T-helper 17 cell (primary cell): Measurements from ENCODE around the gene TMEM164. TPM values are rescaled to one million over a fixed set of nuclear protein-coding genes. Genes with fewer than 3 reads are reported as not detected.
A peak's percentile ranks its signal among the peaks of the same experiment; 100 is the strongest.
"Not testable (repeated sequence)": the region's sequence is repeated elsewhere in the genome, so short reads cannot be mapped to it uniquely, and the experiment has no call there.

ENCODE experiments used
- ATAC-seq: fragments of 150-1000 bp; cut with Tn5 transposase; 2 replicates; pipeline ENCODE4 v1.10.0; 2021; ENCODE audit warnings: mild to moderate bottlenecking, moderate library complexity
- DNase-seq, 3 donors: peaks; one replicate each; pipeline versions ENCODE4 v3.0.0 to v3.0.0-alpha.2; 2020 to 2021
- H3K9me3 ChIP-seq: one replicate; pipeline ENCODE4 v1.7.0; 2013; ENCODE audit warnings: low read length, mild to moderate bottlenecking; ENCODE audit not compliant: control insufficient read depth, poor library complexity, severe bottlenecking
- H3K27ac Mint-ChIP-seq: one replicate; pipeline ENCODE4 v1.8.0; 2022; ENCODE audit warnings: mild to moderate bottlenecking, moderate library complexity, mixed read lengths
- H3K27me3 Mint-ChIP-seq: one replicate; pipeline ENCODE4 v1.8.0; 2022; ENCODE audit warnings: mixed read lengths
- H3K36me3 Mint-ChIP-seq: one replicate; pipeline ENCODE4 v1.8.0; 2022; ENCODE audit warnings: low read depth, mixed read lengths
- H3K4me1 Mint-ChIP-seq: one replicate; pipeline ENCODE4 v1.8.0; 2022; ENCODE audit warnings: mild to moderate bottlenecking, mixed read lengths
- H3K4me3 Mint-ChIP-seq: one replicate; pipeline ENCODE4 v1.8.0; 2022; ENCODE audit warnings: mild to moderate bottlenecking, moderate library complexity, mixed read lengths
- total RNA-seq, 4 donors: library from RNA in 2 of 4; stranded (reverse) in 2 of 4; gene quantifications; one replicate each; pipeline ENCODE4 v1.2.3 and lab custom pipeline; 2022 to 2026

TMEM164 gene
- 10 to 100 TPM; 15.1 to 32.7 TPM for total RNA-seq
- total RNA-seq (lab: John Stamatoyannopoulos, UW) = 34.0 to 39.4 reads per million in 2 donors

DNA sequence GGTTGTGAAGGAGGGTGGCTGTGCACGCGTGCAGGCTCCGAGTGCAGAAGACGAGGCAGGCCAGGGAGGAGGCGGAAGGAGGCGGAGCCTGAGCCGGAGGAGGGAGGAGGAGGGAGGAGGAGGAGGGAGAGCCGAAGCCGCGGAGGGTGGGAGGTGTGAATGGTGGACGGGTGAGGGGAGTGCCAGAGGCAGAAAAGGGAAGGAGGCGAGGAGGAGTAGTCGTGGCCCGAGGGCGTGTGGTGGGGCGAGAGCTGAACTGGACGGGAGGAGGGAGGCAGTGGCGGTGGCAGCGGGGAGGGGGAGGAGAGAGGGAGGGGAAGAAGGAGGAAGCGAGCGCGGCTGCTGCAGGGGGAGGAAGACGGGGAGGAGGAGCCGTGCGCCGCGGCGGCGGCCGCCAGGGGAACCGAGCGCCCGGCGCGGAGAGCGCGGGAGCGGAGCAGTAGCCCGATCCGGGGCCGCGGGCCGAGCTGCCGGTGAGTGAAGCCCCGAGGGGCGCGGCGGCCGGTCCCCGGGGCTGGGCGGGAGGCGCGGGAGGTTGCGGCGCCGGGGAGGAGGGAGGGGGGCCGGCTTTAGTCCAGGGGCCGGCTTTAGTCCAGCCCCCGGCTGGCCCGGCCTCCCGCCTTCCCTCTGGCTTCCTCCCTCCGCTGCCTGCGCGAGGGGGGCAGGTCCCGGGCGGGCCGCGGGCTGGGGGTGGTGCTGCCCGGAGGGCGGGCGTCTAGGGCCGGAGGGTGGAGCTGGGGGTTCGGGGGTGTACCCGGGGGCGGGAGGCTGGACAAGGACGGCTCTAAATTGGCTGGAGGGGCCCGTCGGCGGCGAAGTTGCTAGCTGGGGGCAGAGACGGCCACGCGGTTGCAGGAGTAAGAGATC is at the start of gene TMEM164:
TSS of gene TMEM164 (plus strand) at position 815 of the 867 bp plus-strand sequence. CDS start 661 bp downstream, outside the sequence.
- Mint-ChIP-seq H3K36me3 (peaks cover 2% of the 10 kb centered on the region), H3K27ac (peak within 1 kb of the TSS; percentile 89), H3K4me1 (peaks cover 24% of the 10 kb centered on the region), H3K27me3 (no peaks in the 10 kb centered on the region), H3K4me3 (peak within 1 kb of the TSS; percentile 96)
- DNase-seq (peak; percentile 55 to 66 (median 61)), ATAC-seq (peak; percentile 85)
- H3K9me3 ChIP-seq = no peaks in the 10 kb centered on the region

DNA sequence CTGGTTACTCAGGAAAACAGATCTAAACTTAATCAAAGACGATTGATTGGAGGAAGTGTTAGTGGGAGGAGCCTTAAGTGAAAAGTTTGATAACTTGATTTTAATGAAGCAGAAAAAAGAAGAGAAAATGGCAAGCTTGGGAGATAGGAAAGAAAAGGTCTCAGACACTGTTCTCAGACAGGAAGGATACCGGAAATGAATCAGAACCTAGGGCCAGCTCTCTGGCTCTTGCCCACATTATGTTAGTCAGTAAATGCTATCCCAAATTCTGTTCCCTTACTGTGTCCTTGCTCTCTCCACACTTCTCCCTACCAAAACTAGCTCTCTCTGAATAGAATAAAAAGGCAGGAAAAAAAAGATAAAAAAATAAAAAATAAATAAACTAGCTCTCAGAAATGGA is 48.6 kb upstream of the TMEM164 start:
- ATAC-seq (no peak), DNase-seq (no peak)
- H3K4me3 Mint-ChIP-seq = no peak overlapping the region
- H3K36me3 Mint-ChIP-seq = no peaks in the 10 kb centered on the region
- H3K27me3 Mint-ChIP-seq = no peaks in the 10 kb centered on the region
- no peaks in the 10 kb centered on the region for H3K9me3 ChIP-seq
- H3K4me1 Mint-ChIP-seq = peaks cover 5% of the 10 kb centered on the region
- H3K27ac Mint-ChIP-seq = peak overlapping the region; percentile 14

DNA sequence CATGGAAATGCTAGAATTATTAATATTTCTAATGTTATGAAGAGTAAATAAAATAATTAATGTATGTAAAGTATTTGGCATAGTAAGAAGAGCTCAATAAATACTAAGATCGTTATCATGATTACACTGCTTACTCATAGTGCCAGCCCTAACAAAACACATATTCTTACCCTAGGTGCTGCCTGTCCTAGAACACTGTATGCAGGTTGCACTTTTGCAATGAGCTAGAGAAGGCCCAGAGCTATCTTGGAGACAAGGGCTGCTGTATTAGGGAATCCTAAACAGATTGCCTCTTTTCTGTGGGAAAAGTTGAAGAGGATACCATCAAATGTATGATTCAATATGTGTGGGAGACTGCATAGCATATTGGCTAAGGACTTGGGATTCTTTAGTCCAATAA is 48.0 kb upstream of the TMEM164 start:
- no peak for ATAC-seq
- no peak overlapping the region for H3K27ac Mint-ChIP-seq

DNA sequence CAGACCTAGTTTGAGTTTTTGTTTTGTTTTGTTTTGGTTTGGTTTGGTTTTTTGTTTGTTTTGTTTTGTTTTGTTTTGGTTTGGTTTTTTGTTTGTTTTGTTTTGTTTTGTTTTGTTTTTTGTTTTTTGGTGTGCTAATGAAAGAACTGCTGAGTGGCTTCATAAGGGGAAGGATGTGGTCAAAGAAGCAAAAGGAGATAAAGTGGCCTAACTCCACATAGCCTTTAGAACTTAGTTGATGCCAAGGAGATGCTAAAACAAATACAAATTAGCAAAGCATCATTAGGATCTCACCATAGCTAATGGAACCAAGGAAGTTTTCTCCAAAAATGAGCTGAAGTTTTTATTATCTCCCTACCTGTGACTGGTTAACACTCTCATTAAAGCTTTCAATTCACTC is 44.6 kb upstream of the TMEM164 start:
- DNase-seq = no peak
- Mint-ChIP-seq H3K27ac (no peak overlapping the region), H3K27me3 (no peaks in the 10 kb centered on the region), H3K36me3 (no peaks in the 10 kb centered on the region), H3K4me3 (no peak overlapping the region), H3K4me1 (peaks cover 5% of the 10 kb centered on the region)
- no peak for ATAC-seq
- no peaks in the 10 kb centered on the region for H3K9me3 ChIP-seq

More for the DNA sequence above, 48.0 kb upstream of the TMEM164 start:
- DNase-seq = no peak
- Mint-ChIP-seq H3K4me1 (peaks cover 5% of the 10 kb centered on the region), H3K36me3 (no peaks in the 10 kb centered on the region), H3K4me3 (no peak overlapping the region), H3K27me3 (no peaks in the 10 kb centered on the region)
- H3K9me3 ChIP-seq = no peaks in the 10 kb centered on the region

DNA sequence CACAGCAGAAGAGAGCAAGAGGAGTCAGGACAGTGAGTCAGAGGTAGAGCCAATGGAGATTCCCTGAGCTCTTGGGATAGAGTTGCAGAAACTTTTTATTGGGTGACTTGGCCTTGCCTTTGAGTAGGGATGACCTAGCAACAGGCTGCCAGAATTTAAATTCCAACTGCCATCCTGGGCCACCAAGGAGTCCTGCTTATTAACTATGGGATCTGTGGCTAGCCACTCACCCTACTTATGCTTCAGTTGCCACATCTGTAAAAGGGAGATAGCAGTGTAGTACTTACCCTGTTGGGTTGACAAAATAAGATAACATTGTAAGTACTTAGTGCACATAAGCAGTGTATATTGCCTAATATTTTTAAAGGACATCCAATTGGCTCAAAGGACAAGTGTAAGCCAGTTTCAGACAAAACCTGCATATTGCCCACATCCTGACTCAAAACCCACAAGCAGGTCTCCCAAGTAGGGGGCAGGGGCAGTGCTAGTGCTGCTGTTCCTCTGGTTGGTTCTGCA is 43.5 kb upstream of the TMEM164 start:
- no peaks in the 10 kb centered on the region for H3K36me3 Mint-ChIP-seq
- no peak overlapping the region for H3K27ac Mint-ChIP-seq
- no peaks in the 10 kb centered on the region for H3K27me3 Mint-ChIP-seq
- DNase-seq (no peak), ATAC-seq (no peak)
- H3K9me3 ChIP-seq = no peaks in the 10 kb centered on the region
- H3K4me3 Mint-ChIP-seq = no peak overlapping the region
- H3K4me1 Mint-ChIP-seq = peaks cover 2% of the 10 kb centered on the region

DNA sequence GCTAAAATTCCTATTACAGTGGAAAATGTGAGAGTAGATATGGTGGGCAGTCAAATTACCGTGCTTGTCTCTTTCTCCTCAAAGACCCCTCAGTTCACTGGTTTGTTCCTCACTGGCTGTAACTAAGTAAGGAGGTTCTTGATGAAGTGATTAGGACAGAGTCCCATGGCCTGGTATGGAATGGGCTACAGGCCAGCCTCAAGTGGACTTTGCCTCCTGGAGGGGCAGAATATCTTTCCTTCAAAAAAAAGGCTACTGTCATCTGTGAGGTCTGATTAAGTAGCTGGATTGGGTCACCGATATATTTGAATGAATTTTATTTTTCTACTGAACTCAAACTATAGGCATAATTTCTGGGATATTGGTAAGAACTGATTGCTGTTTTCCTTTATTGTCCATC is 38.5 kb upstream of the TMEM164 start:
- DNase-seq (no peak), ATAC-seq (no peak)
- Mint-ChIP-seq H3K36me3 (no peaks in the 10 kb centered on the region), H3K27me3 (no peaks in the 10 kb centered on the region), H3K27ac (no peak overlapping the region), H3K4me3 (no peak overlapping the region), H3K4me1 (no peaks in the 10 kb centered on the region)
- H3K9me3 ChIP-seq = no peaks in the 10 kb centered on the region

DNA sequence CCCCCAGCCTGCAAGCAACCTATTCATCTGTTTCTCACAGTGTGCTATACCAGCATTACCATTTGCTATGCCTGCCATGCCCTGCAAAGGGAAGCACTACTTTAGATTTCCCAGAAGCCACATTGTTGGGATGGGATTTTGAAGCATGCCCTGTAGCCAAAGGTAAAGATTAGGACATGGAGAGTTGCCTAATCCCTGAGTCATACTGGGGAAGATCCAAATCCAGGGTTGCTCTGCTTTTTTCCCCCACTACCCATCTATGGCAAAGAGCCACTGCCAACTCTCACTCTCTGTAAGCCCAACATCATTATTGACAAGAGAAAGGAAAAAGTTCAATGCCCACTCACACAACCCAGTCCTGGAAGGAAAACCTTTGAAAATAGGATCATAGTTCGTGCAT is 36.7 kb upstream of the TMEM164 start:
- Mint-ChIP-seq H3K27ac (no peak overlapping the region), H3K4me1 (no peaks in the 10 kb centered on the region), H3K27me3 (no peaks in the 10 kb centered on the region), H3K36me3 (no peaks in the 10 kb centered on the region), H3K4me3 (no peak overlapping the region)
- no peak for DNase-seq
- no peak for ATAC-seq
- no peaks in the 10 kb centered on the region for H3K9me3 ChIP-seq

DNA sequence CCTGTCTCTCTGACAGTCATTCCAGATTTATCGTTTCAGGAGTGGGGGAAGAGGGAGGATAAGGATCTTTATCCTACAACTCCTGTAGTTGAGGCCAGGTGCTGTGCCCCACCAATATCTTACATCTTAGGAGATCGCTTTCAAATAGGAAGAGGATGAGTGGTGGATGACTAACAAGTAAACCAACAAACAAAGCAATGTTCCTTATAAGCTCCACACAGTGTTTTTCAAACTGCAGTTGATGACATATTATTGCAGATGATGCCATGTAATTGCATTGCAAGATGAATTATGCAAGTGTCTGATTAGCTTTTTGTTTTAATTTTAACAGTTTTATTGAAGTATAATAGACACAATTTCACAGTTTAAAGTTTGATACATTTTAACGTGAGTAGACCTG is 35.8 kb upstream of the TMEM164 start:
- H3K9me3 ChIP-seq = no peaks in the 10 kb centered on the region
- no peaks in the 10 kb centered on the region for H3K27me3 Mint-ChIP-seq
- no peaks in the 10 kb centered on the region for H3K36me3 Mint-ChIP-seq
- DNase-seq (no peak), ATAC-seq (no peak)
- no peaks in the 10 kb centered on the region for H3K4me1 Mint-ChIP-seq
- no peak overlapping the region for H3K27ac Mint-ChIP-seq
- H3K4me3 Mint-ChIP-seq = no peak overlapping the region

DNA sequence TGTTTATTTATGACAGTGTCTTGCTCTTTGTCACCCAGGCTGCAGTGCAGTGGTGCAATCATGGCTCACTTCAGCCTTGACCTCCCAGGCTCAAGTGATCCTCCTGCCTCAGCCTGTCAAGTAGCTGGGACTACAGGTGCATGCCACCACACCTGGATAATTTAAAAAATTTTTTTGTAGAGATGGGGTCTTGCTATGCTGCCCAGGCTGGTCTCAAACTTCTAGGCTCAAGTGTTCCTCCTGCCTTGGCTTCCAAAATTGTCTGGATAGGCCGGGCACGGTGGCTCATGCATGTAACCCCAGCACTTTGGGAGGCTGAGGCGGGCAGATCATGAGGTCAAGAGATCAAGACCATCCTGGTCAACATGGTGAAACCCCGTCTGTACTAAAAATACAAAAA is 32.1 kb upstream of the TMEM164 start:
- H3K27me3 Mint-ChIP-seq, H3K27ac Mint-ChIP-seq, ATAC-seq, H3K4me1 Mint-ChIP-seq, H3K36me3 Mint-ChIP-seq, H3K4me3 Mint-ChIP-seq, DNase-seq, H3K9me3 ChIP-seq: not testable (repeated sequence)

DNA sequence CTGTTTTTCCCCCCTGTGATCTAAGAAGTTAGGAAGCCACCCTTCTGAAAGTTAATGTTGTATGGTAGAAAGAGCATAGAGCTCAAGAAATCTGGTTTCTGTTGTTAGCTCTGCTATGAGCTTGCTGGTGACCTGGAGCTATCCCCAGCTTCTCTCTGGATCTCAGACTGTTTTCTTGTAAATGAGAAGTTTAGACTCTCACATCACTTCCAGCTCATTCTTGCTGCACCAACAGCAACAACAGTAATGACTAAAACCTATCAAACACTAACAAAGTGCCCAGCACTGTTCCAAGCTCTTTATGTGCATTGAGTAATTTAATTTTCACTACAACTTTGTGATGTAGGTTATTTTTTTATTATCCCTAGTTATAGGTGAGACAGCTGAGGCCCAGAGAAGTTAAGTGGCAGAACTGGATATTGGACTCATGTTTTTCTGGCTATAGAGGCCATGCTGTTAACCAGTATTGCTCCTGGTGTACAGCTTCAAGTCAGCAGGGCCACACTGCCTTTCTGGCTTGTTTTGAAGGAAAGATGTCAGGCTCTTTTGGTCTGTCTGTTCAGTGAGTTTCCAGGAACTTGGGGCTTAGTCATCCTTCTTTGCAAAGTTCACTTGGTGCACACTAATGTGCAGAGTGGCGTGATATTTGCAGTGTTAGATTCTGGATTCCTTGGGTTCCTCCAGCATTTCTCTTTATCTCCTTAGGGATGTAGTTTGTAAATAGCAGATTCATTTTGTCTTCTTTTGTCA is 27.8 kb upstream of the TMEM164 start:
- H3K27ac Mint-ChIP-seq = peak overlapping the region; percentile 3
- no peaks in the 10 kb centered on the region for H3K36me3 Mint-ChIP-seq
- DNase-seq = no peak
- ATAC-seq = no peak
- no peaks in the 10 kb centered on the region for H3K9me3 ChIP-seq
- H3K27me3 Mint-ChIP-seq = peaks cover 8% of the 10 kb centered on the region
- peaks cover 6% of the 10 kb centered on the region for H3K4me1 Mint-ChIP-seq
- no peak overlapping the region for H3K4me3 Mint-ChIP-seq

DNA sequence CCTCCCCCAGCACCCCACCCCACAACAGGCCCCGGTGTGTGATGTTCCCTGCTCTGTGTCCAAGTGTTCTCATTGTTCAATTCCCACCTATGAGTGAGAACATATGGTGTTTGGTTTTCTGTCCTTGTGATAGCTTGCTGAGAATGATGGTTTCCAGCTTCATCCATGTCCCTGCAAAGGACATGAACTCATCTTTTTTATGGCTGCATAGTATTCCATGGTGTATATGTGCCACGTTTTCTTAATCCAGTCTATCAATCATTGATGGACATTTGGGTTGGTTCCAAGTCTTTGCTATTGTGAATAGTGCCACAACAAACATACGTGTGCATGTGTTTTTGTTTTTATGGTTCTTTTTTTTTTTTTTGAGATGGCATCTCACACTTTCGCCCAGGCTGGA is 17.7 kb upstream of the TMEM164 start:
- not testable (repeated sequence) for H3K4me1 Mint-ChIP-seq, H3K27ac Mint-ChIP-seq, H3K27me3 Mint-ChIP-seq, H3K9me3 ChIP-seq, H3K4me3 Mint-ChIP-seq, DNase-seq, H3K36me3 Mint-ChIP-seq, ATAC-seq

DNA sequence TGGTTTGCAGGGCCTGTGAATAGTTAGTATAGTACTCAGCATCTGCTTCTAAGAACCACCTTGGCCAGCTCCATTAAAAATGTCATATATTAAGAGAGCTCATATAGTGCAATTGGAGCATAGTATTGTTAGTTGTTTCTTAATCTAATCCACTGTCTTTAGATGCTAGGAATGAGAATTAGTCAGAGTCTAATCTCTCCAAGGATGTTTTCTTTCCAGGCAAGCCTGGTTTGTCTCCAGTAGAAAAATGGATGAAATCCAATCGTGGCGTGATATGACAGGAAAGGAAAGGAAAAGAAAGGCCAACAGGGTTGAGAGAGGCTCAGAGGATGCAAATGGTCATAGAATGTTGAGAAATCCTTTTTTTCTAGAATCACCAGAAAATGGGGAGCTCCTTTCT is 15.0 kb upstream of the TMEM164 start:
- ATAC-seq = no peak
- H3K9me3 ChIP-seq = no peaks in the 10 kb centered on the region
- Mint-ChIP-seq H3K4me1 (peaks cover 14% of the 10 kb centered on the region), H3K36me3 (no peaks in the 10 kb centered on the region), H3K4me3 (no peak overlapping the region), H3K27ac (no peak overlapping the region), H3K27me3 (no peaks in the 10 kb centered on the region)
- DNase-seq = no peak

DNA sequence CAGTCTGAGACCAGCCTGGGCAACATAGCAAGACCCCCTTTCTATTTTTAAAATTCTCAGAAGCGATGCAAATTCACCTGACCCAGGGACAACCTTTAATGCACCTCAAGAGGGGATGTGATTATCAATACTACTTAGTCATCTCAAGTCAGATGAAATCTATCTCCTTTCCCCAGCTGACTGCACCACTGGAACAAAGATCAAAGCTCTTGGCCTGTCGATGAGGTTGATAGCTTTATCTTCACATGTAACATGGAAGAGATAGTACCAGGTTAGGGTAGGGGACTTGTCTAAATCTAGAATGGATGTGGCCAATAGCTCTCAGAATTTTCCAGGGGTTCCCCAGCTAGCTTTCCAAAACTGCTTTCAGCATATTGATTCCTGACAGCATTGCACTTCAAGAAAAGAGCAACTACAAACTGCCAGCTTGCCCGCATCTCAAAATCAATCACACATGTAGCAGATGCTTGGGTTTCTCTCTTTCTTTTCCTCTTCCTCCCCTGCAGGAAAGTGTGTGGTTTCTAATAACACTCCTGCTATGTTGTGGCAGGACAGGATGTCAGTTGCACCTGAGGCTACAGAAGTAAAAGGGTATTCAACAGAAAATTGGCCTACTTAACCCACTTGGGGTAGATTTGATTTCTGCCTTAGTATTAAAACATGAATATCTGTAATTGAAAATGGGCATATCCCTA is 12.2 kb upstream of the TMEM164 start:
- no peaks in the 10 kb centered on the region for H3K27me3 Mint-ChIP-seq
- peaks cover 18% of the 10 kb centered on the region for H3K4me1 Mint-ChIP-seq
- DNase-seq (no peak), ATAC-seq (peak; percentile 32)
- peak overlapping the region; percentile 61 for H3K27ac Mint-ChIP-seq
- H3K9me3 ChIP-seq = no peaks in the 10 kb centered on the region
- peak overlapping the region; percentile 15 for H3K4me3 Mint-ChIP-seq
- H3K36me3 Mint-ChIP-seq = no peaks in the 10 kb centered on the region
